Renal cortical epithelial cell (primary cell): ENCODE results near the gene ARID3A. TPM values are rescaled to one million over a fixed set of nuclear protein-coding genes. Genes with fewer than 3 reads are reported as not detected.

ENCODE experiments used
- DNase-seq: peaks from one replicate; pipeline ENCODE4 v3.0.0-alpha.2; 2011; ENCODE audit warnings: low read depth
- total RNA-seq: library from RNA; depleted of rRNA; stranded (reverse); fragments of >200 nt; gene quantifications from 2 replicates; pipeline ENCODE4 v1.2.3, GENCODE V29; 2014

The ARID3A gene
- total RNA-seq, 1 donor from 2014 or later: 9.5 TPM

- DNase-seq: no peak
Measured at GRCh38 chr19:1004803-1005664, 79.2 kb downstream of the ARID3A start.

- no peak for DNase-seq
Measured at GRCh38 chr19:1006711-1007398, 81.0 kb downstream of the ARID3A start.

GRCh38 chr19:1007399-1008251, 81.8 kb downstream of the ARID3A start:
- DNase-seq: no peak

GRCh38 chr19:1008268-1009040, 82.6 kb downstream of the ARID3A start:
- DNase-seq: no peak

GRCh38 chr19:1009041-1009980, 83.5 kb downstream of the ARID3A start:
- DNase-seq: no peak

GRCh38 chr19:1009981-1010538, 84.2 kb downstream of the ARID3A start:
- no peak for DNase-seq

- DNase-seq: no peak
Measured at GRCh38 chr19:1010586-1011510, 85.0 kb downstream of the ARID3A start.

GRCh38 chr19:1011831-1012333, 86.0 kb downstream of the ARID3A start:
- DNase-seq: no peak

- no peak for DNase-seq
Measured at GRCh38 chr19:1012334-1012733, 86.5 kb downstream of the ARID3A start.

GRCh38 chr19:1013218-1013617, 87.4 kb downstream of the ARID3A start:
- no peak for DNase-seq

GRCh38 chr19:1014161-1015060, 88.6 kb downstream of the ARID3A start:
- DNase-seq: no peak

GRCh38 chr19:1015061-1015781, 89.4 kb downstream of the ARID3A start:
- no peak for DNase-seq

- DNase-seq: no peak
Measured at GRCh38 chr19:1015782-1016646, 90.2 kb downstream of the ARID3A start.

GRCh38 chr19:1016647-1017114, 90.8 kb downstream of the ARID3A start:
- DNase-seq: peak; percentile 85

- no peak for DNase-seq
Measured at GRCh38 chr19:1017115-1017905, 91.5 kb downstream of the ARID3A start.
